Right atrium auricular region (tissue), 2 donors: ENCODE data around the gene ITGB3BP. TPM values are rescaled to one million over a fixed set of nuclear protein-coding genes. Genes with fewer than 3 reads are reported as not detected.

Source experiments
- DNase-seq: peaks from one replicate; pipeline ENCODE4 v3.0.0-alpha.2; 2019; ENCODE audit warnings: low spot score
- H3K27ac ChIP-seq, 2 donors: fragments of 200-600 bp; sonication (generic); 1 replicate in 1 of 2; 2 replicates in 1 of 2; pipeline ENCODE4 v1.5.1; 2016 to 2019
- H3K27me3 ChIP-seq, 2 donors: fragments of 200-600 bp; sonication (generic); one replicate each; pipeline versions ENCODE4 v1.5.1 to v1.6.0; 2017 to 2019
- H3K36me3 ChIP-seq: fragments of 200-600 bp; sonication (generic); one replicate; pipeline ENCODE4 v1.5.1; 2016
- H3K4me1 ChIP-seq, 2 donors: fragments of 200-600 bp; sonication (generic); one replicate each; pipeline versions ENCODE4 v1.5.1 to v1.6.0; 2017 to 2019
- H3K4me3 ChIP-seq, 2 donors: fragments of 200-600 bp; sonication (generic); 1 replicate in 1 of 2; 2 replicates in 1 of 2; pipeline ENCODE4 v1.5.1; 2017 to 2019; ENCODE audit warnings: mild to moderate bottlenecking in 1 of 2, moderate library complexity in 1 of 2
- H3K9me3 ChIP-seq, 2 donors: fragments of 200-600 bp; sonication (generic); one replicate each; pipeline ENCODE4 v1.5.1; 2019
- CTCF ChIP-seq, 2 donors: fragments of 200-600 bp; sonication (generic); IDR thresholded peaks; one replicate each; pipeline ENCODE4 v1.5.1; 2019; ENCODE audit warnings: antibody characterized with exemption in 2 of 2
- total RNA-seq, 2 donors: library from RNA; depleted of rRNA; stranded (reverse); fragments of >200 nt; gene quantifications; one replicate each; pipeline ENCODE4 v1.1.0, GENCODE V29; 2016

The ITGB3BP gene
- total RNA-seq, 2 donors from 2014 or later = 5.0 to 5.7 TPM

- TF ChIP-seq CTCF (IDR thresholded peaks at IDR 0.05) = no peak
- H3K36me3 ChIP-seq = no peaks in the 10 kb centered on the region
Observed at GRCh38 chr1:63414691-63415365, 108.2 kb downstream of the ITGB3BP start.

GRCh38 chr1:63413394-63413793, 109.6 kb downstream of the ITGB3BP start:
- H3K27me3 ChIP-seq = no peaks in the 10 kb centered on the region
- no peaks in the 10 kb centered on the region for H3K4me1 ChIP-seq
- H3K36me3 ChIP-seq = no peaks in the 10 kb centered on the region
- no peak overlapping the region for H3K4me3 ChIP-seq
- H3K27ac ChIP-seq = no peak overlapping the region
- TF ChIP-seq CTCF (IDR thresholded peaks at IDR 0.05) = no peak
- no peaks in the 10 kb centered on the region for H3K9me3 ChIP-seq
- no peak for DNase-seq

More at GRCh38 chr1:63414691-63415365, 108.2 kb downstream of the ITGB3BP start:
- Histone ChIP-seq H3K4me1 (no peaks in the 10 kb centered on the region), H3K4me3 (no peak overlapping the region), H3K27ac (no peak overlapping the region), H3K9me3 (no peaks in the 10 kb centered on the region), H3K27me3 (no peaks in the 10 kb centered on the region)
- DNase-seq = no peak

GRCh38 chr1:63411066-63411465, 112.0 kb downstream of the ITGB3BP start:
- no peak overlapping the region for H3K4me3 ChIP-seq
- no peaks in the 10 kb centered on the region for H3K36me3 ChIP-seq
- H3K27me3 ChIP-seq = no peaks in the 10 kb centered on the region
- no peaks in the 10 kb centered on the region for H3K4me1 ChIP-seq
- H3K9me3 ChIP-seq = no peaks in the 10 kb centered on the region
- DNase-seq = no peak
- H3K27ac ChIP-seq = no peak overlapping the region
- TF ChIP-seq CTCF (IDR thresholded peaks at IDR 0.05) = no peak

- TF ChIP-seq CTCF (IDR thresholded peaks at IDR 0.05) = no peak
- H3K4me3 ChIP-seq = no peak overlapping the region
- no peaks in the 10 kb centered on the region for H3K9me3 ChIP-seq
- no peak for DNase-seq
- no peaks in the 10 kb centered on the region for H3K4me1 ChIP-seq
- H3K27ac ChIP-seq = no peak overlapping the region
- H3K36me3 ChIP-seq = no peaks in the 10 kb centered on the region
- no peaks in the 10 kb centered on the region for H3K27me3 ChIP-seq
Observed at GRCh38 chr1:63408331-63408730, 114.7 kb downstream of the ITGB3BP start.

GRCh38 chr1:63407002-63407401, 116.0 kb downstream of the ITGB3BP start:
- TF ChIP-seq CTCF (IDR thresholded peaks at IDR 0.05) = no peak
- no peak overlapping the region for H3K27ac ChIP-seq
- H3K4me1 ChIP-seq = no peaks in the 10 kb centered on the region
- DNase-seq = no peak
- no peaks in the 10 kb centered on the region for H3K27me3 ChIP-seq
- no peak overlapping the region for H3K4me3 ChIP-seq
- H3K9me3 ChIP-seq = no peaks in the 10 kb centered on the region
- no peaks in the 10 kb centered on the region for H3K36me3 ChIP-seq

- no peak overlapping the region for H3K4me3 ChIP-seq
- DNase-seq = no peak
- no peaks in the 10 kb centered on the region for H3K4me1 ChIP-seq
- H3K27me3 ChIP-seq = no peaks in the 10 kb centered on the region
- TF ChIP-seq CTCF (IDR thresholded peaks at IDR 0.05) = no peak
- H3K27ac ChIP-seq = no peak overlapping the region
- no peaks in the 10 kb centered on the region for H3K9me3 ChIP-seq
- H3K36me3 ChIP-seq = no peaks in the 10 kb centered on the region
Observed at GRCh38 chr1:63405987-63406386, 117.0 kb downstream of the ITGB3BP start.
